ENCODE results near the gene CLIP2.

DNA sequence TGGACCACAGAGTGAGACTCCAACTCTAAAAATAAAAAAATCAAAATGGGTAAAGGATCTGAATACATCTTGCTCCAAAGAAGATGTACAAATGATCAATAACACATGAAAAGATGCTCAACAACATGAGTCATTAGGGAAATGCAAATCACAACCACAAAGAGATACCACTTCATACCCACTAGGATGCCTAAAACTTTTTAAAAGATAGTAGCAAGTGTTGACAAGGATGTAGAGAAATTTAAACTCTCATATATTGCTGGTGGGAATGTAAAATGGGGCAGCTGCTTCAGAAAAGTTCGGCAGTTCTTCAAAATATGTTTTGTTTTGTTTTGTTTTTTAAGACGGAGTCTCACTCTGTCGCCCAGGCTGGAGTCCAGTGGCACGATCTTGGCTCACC lies 118.8 kb downstream of the CLIP2 start:
- TF ChIP-seq POLR2A (IDR thresholded peaks at IDR 0.05; ENCODE audit: low read length) (no peak), GATA1 (IDR thresholded peaks at IDR 0.05; ENCODE audit: low read depth, low read length) (no peak)
